Sigmoid colon (tissue), 4 donors: ENCODE measurements around the gene BOC.

ENCODE experiments used
- EP300 ChIP-seq, 4 donors: sonication (generic); formaldehyde crosslinking; IDR thresholded peaks; one replicate each; pipeline ENCODE4 v1.6.1; 2017; ENCODE audit warnings: antibody characterized with exemption in 4 of 4
- POLR2A ChIP-seq, 2 donors: fragments of 450-650 bp; IDR thresholded peaks; one replicate each; pipeline ENCODE4 v1.6.1; 2016; ENCODE audit warnings: antibody characterized with exemption in 2 of 2, mild to moderate bottlenecking in 2 of 2, moderate library complexity in 2 of 2
- POLR2AphosphoS5 ChIP-seq, 4 donors: sonication (generic); formaldehyde crosslinking; IDR thresholded peaks; one replicate each; pipeline ENCODE4 v1.6.1; 2017; ENCODE audit warnings: antibody characterized with exemption in 4 of 4
- TF ChIP-seq, protein P1 (sequence below), 4 experiments: fragments of 450-650 bp in 3 of 4; fragments of 200-600 bp in 1 of 4; IDR thresholded peaks; one replicate each; pipeline ENCODE4 v1.5.1; 2016 to 2019; ENCODE audit warnings: antibody characterized with exemption in 4 of 4, mild to moderate bottlenecking in 3 of 4, moderate library complexity in 2 of 4

DNA sequence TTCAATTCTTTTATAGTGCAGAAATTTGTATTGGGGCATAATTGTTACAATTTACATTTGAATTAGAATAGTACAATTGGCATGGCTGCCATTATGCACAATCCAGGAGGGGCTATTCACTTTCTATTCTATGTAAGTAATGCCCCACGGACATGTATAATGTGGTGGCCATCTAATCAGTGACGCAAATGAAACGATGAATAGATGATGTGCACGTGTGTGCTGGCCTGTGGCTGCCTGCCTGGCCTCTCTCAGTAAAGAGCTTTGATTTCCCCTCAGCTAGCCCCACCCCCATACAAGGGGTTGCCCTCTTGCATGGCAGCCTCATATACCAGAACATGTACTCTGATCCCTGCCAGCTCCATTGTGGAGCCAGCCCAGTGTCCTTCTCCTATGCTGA is 86.5 kb downstream of the BOC start:
- TF ChIP-seq, protein P1, sequence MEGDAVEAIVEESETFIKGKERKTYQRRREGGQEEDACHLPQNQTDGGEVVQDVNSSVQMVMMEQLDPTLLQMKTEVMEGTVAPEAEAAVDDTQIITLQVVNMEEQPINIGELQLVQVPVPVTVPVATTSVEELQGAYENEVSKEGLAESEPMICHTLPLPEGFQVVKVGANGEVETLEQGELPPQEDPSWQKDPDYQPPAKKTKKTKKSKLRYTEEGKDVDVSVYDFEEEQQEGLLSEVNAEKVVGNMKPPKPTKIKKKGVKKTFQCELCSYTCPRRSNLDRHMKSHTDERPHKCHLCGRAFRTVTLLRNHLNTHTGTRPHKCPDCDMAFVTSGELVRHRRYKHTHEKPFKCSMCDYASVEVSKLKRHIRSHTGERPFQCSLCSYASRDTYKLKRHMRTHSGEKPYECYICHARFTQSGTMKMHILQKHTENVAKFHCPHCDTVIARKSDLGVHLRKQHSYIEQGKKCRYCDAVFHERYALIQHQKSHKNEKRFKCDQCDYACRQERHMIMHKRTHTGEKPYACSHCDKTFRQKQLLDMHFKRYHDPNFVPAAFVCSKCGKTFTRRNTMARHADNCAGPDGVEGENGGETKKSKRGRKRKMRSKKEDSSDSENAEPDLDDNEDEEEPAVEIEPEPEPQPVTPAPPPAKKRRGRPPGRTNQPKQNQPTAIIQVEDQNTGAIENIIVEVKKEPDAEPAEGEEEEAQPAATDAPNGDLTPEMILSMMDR (IDR thresholded peaks at IDR 0.05): no peak
- no peak for TF ChIP-seq EP300 (IDR thresholded peaks at IDR 0.05)
- no peak for TF ChIP-seq POLR2A (IDR thresholded peaks at IDR 0.05)
- no peak for TF ChIP-seq POLR2AphosphoS5 (IDR thresholded peaks at IDR 0.05)
